OCI-LY3 (cell line): ENCODE measurements around the gene OPCML.

ENCODE experiments used
- CTCF ChIP-seq: fragments of 200-600, 300-600 bp; sonication (generic); IDR thresholded peaks from 2 replicates; pipeline ENCODE4 v1.5.1; 2014; ENCODE audit warnings: antibody characterized with exemption, low read length, low read depth
- EZH2phosphoT487 ChIP-seq: fragments of 200-600 bp; shearing (Covaris generic); IDR thresholded peaks from 2 replicates; pipeline ENCODE4 v1.6.1; 2018; ENCODE audit warnings: antibody characterized with exemption, mixed run types, low read depth

- TF ChIP-seq CTCF (no peak), EZH2phosphoT487 (no peak)
Observed at GRCh38 chr11:133154076-133154475, 378.2 kb downstream of the OPCML start.
